ENCODE data around the gene TSC1.

The TSC1 gene

DNA sequence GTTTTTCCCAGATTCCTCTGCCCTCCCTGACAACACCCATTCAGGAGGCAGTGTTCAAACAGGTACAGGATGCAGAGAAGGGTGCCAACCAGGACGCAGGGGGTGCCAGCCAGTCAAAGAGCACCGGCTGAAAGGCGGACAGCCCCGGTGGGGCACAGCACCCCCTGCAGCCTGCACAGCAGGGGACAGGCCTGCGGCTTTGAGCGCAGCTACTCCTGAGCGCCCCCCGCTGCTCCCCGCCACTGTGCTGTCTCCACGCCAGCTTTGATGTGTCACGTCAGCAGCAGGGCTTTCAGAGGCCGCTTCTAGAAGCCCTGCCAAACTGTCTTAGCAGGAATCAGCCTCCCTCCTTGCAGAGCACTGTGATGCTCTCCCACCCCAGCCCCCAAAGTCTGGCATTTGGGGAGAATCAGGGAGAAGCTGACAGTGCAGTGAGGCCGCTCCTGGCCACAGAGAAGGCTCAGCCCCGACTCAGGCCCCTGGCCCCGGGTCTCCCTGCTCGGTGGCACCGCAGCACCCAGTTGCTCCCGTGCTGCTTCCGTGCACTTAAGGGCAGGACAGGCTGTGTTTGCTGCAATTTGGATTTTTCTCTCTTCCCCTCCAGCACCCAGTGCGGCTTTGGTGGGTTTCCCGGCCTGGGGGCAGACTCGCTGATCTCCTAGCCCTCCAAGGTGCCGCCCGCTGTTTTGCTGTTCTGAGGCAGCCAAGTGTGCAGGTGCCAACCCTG lies 86.6 kb downstream of the TSC1 start:
- DNase-seq, result no peak

DNA sequence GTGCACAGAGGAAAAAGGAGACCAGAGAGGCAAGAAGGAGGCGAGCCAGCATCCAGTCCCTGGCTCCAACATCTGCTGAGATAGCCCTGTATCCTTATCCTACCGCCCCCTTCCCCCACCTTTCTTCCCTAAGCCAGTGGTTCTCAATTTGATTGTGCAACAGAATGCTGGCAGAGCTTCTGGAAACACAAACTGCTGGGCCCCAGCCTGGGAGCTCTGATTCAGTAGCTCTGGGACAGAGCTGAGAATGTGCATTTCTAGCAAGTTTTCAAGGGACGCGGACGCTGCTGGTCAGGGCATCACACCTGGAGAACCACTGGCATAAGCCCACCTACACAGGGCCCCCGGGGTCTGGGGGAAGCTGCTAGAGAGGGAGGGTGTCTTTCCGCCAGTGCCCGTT lies 87.4 kb downstream of the TSC1 start:
- DNase-seq, result no peak

DNA sequence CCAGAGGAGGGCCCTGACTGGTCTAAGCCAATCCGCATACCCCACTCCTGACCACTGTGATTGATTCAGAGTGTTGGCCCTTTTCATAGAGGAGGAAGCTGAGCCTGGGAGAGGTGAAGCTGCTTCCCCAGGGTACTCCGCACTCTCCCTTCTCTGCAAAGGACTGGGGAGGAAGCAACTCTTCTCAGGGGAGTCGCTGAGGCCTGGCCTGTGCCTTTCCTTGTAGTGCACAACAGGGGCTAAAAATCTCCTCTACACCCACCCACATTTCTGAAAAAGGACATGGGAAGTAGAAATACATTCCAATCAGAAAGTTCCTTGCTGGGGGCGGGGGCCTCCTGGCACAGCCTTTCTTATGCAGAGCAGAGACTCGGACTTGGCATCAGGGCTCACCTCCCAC lies 88.5 kb downstream of the TSC1 start:
- no peak for DNase-seq

DNA sequence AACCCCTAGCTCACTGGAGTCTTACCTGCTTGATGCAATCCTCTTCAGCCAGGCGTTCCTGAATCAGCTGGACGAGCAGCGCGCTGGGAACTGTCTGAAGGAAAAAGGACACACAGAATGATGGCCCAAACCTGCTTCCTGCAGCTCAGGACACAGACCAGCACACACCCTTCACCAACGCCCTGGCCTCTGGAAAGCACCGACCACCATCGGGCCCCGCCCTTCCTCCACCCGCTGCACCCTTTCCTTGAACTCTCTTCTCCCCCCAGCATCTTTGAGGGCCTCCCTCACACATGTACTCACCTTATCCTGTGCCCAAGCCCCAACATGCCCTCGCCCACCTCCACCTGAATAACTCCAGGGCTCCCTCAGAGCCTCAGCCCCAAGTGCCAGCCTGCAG lies 89.6 kb downstream of the TSC1 start:
- no peak for DNase-seq

DNA sequence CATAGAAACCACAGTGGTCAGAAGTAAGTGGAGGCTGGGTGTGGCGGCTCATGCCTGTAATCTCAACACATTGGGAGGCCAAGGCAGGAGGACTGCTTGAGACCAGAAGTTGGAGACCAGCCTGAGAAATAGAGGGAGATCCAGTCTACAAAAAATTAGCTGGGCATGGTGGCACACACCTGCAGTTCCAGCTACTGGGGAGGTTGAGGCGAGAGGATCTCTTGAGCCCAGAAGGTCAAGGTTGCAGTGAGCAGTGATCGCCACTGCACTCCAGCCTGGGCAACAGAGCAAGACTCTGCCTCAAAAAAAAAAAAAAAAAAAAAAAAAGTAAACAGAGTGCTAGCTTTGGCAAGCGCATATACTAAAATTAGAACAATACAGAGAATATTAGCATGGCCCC lies 90.9 kb downstream of the TSC1 start:
- no peak for DNase-seq

DNA sequence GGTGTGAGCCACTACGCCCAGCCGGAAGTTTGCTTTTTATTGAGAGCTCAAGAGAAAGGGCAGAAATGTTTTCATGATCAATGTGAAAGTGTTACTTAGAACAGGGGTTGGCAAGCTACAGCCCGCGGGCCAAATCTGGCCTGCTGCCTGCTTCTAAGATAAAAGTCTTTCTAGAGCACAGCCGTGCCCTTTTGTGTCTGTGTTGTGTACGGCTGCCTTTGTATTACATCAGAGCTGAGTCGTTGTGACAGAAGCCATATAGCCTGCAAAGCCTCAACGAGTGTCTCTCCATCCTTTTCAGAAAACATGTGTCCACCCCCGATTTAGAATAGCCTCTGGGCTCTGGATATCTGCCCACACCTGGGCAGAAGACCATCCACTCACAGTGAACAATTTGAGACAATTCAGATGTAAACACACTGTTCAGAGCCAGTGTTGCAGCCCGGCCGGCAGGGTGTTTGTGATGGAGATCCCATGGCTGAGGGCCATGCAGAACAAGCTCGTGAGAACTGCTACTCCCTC lies 95.2 kb downstream of the TSC1 start:
- DNase-seq, result no peak

DNA sequence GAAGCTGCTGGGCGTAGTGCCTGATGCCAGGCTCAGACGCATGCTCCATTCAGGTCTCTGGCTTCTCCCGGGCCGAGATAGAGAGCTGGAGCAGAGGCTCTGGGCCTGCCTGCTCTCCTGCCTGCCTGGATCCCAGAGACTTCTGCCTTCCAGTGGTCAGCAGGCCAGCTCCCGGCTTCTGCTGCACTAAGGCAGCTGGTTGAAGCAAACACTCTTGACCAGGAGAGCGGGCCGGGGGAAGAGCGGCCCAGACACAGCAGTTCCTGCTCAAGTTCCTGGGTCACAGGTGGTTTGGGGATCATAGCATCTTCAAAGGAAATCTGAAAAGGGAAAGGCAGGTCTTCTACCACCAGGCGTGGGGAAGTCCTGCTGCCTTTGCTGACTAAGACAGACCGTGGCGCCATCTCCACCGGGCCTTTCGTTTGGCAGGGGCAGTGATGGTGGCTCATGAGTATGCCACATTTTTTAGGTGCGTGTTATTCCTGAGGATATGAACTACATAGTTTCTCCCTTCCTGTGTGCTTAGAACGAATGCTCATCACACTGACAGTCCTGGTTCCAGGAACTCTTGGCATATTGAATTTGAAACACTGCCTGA lies 97.4 kb downstream of the TSC1 start:
- no peak for DNase-seq

DNA sequence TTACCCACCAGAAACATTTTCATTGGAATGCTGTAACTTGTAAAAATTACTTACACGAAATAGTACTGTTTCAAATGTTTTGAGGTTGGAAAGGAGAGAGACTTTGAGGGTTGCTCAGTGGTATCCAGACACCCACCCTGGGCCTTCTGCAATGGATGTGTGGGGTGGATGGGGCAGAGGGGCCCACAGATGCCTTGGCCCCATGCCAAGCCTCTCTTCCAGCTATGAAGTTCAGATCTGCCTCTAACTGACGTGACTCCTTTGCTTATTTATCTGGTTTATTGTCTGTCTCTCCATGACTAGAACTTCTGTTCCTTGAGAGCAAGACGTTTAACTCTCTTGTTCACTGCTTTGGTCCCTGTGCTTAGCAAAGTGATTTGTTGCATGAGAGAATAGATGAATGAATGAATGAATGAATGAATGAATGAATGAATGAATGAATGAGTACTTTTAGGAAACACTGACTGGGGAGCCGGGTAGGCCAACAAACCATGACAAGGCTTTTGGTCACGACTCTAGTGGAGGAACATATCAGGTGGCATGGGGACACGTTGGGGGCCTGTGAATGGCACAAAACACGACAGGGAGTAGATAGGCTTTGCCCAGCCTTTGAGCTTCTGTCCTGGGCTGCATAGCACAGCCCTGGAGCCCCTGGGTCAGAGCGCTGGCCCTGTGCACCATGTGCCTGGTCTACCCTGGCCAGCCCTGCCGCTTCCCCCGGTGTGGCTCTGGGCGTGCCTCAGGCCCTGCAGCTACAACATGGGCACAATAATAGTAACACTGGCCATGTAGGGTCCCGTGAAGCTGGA lies 98.1 kb downstream of the TSC1 start:
- DNase-seq, result no peak

DNA sequence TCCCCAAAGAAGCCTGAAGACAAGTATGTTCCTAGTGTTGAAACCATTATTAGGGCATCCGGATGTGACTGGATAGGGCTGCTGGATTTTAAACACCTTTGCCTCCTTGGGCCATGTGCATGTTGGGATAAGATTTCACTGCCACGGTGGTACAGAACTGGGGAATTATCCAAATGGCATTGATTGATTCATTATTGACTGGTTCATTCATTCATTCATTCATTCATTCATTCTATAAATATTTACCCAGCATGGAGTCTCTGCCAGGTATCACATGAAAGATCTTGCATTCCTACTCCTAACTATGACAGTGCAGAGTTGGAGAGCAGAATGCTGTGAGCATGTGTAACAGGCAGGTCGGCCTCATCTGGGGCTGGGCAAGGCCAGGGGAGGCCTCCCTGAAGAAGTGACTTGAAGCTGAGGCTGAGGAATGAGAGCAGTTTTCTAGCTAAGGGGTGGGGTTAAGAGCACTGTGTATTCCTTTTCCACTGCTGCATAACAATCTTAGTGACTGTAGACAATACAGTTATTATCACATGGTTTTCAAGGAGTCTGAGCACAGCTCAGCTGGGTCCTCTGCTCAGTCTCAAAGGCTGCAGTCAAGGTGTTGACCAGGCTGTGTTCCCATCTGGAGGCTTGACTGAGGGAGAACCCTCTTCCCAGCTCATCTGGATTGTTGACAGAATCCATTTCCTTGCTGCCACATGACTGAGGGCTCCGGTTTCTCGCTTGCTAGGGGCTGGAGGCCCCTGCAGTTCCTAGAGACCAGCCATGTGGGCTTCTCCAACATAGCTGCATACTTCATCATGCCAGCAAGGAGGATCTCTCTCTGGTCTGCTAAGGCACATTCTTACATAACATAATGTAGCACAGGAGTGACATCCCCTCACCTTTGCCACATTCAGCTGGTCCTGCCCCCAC lies 102.0 kb downstream of the TSC1 start:
- DNase-seq, result no peak
